ENCODE results near the gene GPC6.

GPC6 gene

GRCh38 chr13:93948162-93948922, 721.7 kb downstream of the GPC6 start (continued):
- no peak for TF ChIP-seq ZBTB48 (tag by site-specific recombination; IDR thresholded peaks at IDR 0.05)
- TF ChIP-seq ZNF112 (tag by site-specific recombination; IDR thresholded peaks at IDR 0.05): no peak
- TF ChIP-seq ZNF335 (tag by site-specific recombination; conservative IDR thresholded peaks at IDR 0.05): no peak
- TF ChIP-seq, protein P1, sequence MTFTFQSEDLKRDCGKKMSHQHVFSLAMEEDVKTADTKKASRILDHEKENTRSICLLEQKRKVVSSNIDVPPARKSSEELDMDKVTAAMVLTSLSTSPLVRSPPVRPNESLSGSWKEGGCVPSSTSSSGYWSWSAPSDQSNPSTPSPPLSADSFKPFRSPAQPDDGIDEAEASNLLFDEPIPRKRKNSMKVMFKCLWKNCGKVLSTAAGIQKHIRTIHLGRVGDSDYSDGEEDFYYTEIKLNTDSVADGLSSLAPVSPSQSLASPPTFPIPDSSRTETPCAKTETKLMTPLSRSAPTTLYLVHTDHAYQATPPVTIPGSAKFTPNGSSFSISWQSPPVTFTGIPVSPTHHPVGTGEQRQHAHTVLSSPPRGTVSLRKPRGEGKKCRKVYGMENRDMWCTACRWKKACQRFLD (tag by site-specific recombination; IDR thresholded peaks at IDR 0.05): no peak
- TF ChIP-seq ZNF423 (tag by site-specific recombination; IDR thresholded peaks at IDR 0.05): no peak
- no peak for TF ChIP-seq ZNF146 (tag by site-specific recombination; IDR thresholded peaks at IDR 0.05)
- TF ChIP-seq ZNF670 (tag by site-specific recombination; IDR thresholded peaks at IDR 0.05; ENCODE audit: low read depth): no peak
- no peak for TF ChIP-seq KLF9 (tag by site-specific recombination; IDR thresholded peaks at IDR 0.05; ENCODE audit: low read depth)
- no peak for TF ChIP-seq ZFP69B (tag by site-specific recombination; IDR thresholded peaks at IDR 0.05)
- no peak for TF ChIP-seq ZNF366 (tag by site-specific recombination; conservative IDR thresholded peaks at IDR 0.05)
- no peak for TF ChIP-seq ZNF433 (tag by site-specific recombination; IDR thresholded peaks at IDR 0.05; ENCODE audit: low read depth)
- no peak for TF ChIP-seq ZNF701 (tag by site-specific recombination; IDR thresholded peaks at IDR 0.05)
- no peak for TF ChIP-seq SALL2 (tag by site-specific recombination; IDR thresholded peaks at IDR 0.05; ENCODE audit: borderline replicate concordance)
- TF ChIP-seq ZNF341 (tag by site-specific recombination; IDR thresholded peaks at IDR 0.05; ENCODE audit: low read depth): no peak
- no peak for TF ChIP-seq ZNF473 (tag by site-specific recombination; IDR thresholded peaks at IDR 0.05)
- TF ChIP-seq, protein P2, sequence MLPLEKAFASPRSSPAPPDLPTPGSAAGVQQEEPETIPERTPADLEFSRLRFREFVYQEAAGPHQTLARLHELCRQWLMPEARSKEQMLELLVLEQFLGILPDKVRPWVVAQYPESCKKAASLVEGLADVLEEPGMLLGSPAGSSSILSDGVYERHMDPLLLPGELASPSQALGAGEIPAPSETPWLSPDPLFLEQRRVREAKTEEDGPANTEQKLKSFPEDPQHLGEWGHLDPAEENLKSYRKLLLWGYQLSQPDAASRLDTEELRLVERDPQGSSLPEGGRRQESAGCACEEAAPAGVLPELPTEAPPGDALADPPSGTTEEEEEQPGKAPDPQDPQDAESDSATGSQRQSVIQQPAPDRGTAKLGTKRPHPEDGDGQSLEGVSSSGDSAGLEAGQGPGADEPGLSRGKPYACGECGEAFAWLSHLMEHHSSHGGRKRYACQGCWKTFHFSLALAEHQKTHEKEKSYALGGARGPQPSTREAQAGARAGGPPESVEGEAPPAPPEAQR (tag by site-specific recombination; IDR thresholded peaks at IDR 0.05): no peak
- TF ChIP-seq ZNF518A (tag by site-specific recombination; conservative IDR thresholded peaks at IDR 0.05; ENCODE audit: low read depth): no peak
- no peak for TF ChIP-seq ZNF555 (tag by site-specific recombination; conservative IDR thresholded peaks at IDR 0.05)
- TF ChIP-seq ZSCAN16 (tag by site-specific recombination; IDR thresholded peaks at IDR 0.05): no peak
- peak; percentile 78 for TF ChIP-seq TCF7L2 (IDR thresholded peaks at IDR 0.05; ENCODE audit: borderline replicate concordance, low read depth, low read length)
- no peak for TF ChIP-seq ZXDB (tag by site-specific recombination; IDR thresholded peaks at IDR 0.05)
- TF ChIP-seq ZNF426 (tag by site-specific recombination; IDR thresholded peaks at IDR 0.05): no peak
- no peak for TF ChIP-seq ZFHX2 (tag by site-specific recombination; conservative IDR thresholded peaks at IDR 0.05)
- TF ChIP-seq BCL6B (tag by site-specific recombination; IDR thresholded peaks at IDR 0.05): peak; percentile 54
- TF ChIP-seq ZNF354C (tag by site-specific recombination; IDR thresholded peaks at IDR 0.05; ENCODE audit: borderline replicate concordance, low read depth): no peak
